Psoas muscle (tissue), 8 donors: ENCODE measurements around the gene RFX3. TPM values are rescaled to one million over a fixed set of nuclear protein-coding genes. Genes with fewer than 3 reads are reported as not detected.

ENCODE experiments used
- ATAC-seq, 4 donors: fragments of 200-7000 bp; cut with Tn5 transposase; one replicate each; pipeline ENCODE4 v1.9.1; 2020; ENCODE audit warnings: moderate library complexity in 3 of 4, mild to moderate bottlenecking in 2 of 4
- DNase-seq, 2 donors: peaks; one replicate each; pipeline ENCODE4 v3.0.0-alpha.2; 2020
- H3K27ac ChIP-seq: fragments of 200-600 bp; one replicate; pipeline ENCODE4 v1.8.0; 2022
- H3K27me3 ChIP-seq, 3 donors: fragments of 200-600 bp in 1 of 3; one replicate each; pipeline versions ENCODE4 v1.6.1 to v1.8.0; 2013 to 2022; ENCODE audit warnings: low read length in 2 of 3, mild to moderate bottlenecking in 2 of 3, moderate library complexity in 1 of 3; ENCODE audit not compliant: insufficient read depth in 3 of 3
- H3K36me3 ChIP-seq, 2 donors: fragments of 200-600 bp in 1 of 2; one replicate each; pipeline versions ENCODE4 v1.6.1 to v1.8.0; 2013 to 2022; ENCODE audit warnings: low read depth in 1 of 2, mild to moderate bottlenecking in 1 of 2, moderate library complexity in 1 of 2; ENCODE audit not compliant: insufficient read depth in 1 of 2
- H3K4me1 ChIP-seq: fragments of 200-600 bp; one replicate; pipeline ENCODE4 v1.8.0; 2022
- H3K4me3 ChIP-seq: fragments of 200-600 bp; one replicate; pipeline ENCODE4 v1.8.0; 2022; ENCODE audit warnings: mild to moderate bottlenecking
- H3K9me3 ChIP-seq: fragments of 200-600 bp; one replicate; pipeline ENCODE4 v1.8.0; 2022
- WGBS, 3 donors: extraction: QIAGEN DNeasy Blood & Tissue Kit; methylation state at CpG; one replicate each; pipeline versions ENCODE4 v1.1.6 to v1.1.7; 2013; 5-methylcytosine and 5-hydroxymethylcytosine counted together
- intact Hi-C, 2 donors: fragments of 100-400 bp; cut with DNase I; formaldehyde crosslinking; loops; one replicate each; pipeline versions ENCODE4 v1.11.0 to v1.14.2; 2022
- polyA plus RNA-seq, 3 donors: library from polyadenylated mRNA; stranded (reverse); fragments of 200-250 nt; gene quantifications; one replicate each; pipeline ENCODE4 v1.2.3, GENCODE V29; 2013
- total RNA-seq, 4 donors: library from RNA; stranded (reverse); fragmentation: NEBNext Ultra II Directional in 2 of 4; extraction: Animal tissue kit (Norgen Biotek cat#: 25700) in 2 of 4; gene quantifications; one replicate each; pipeline versions ENCODE4 v1.2.1 to v1.2.4, GENCODE V29; 2021 to 2023
- TF ChIP-seq, protein P1 (sequence below): fragments of 200-600 bp; IDR thresholded peaks from one replicate; pipeline ENCODE4 v1.8.0; 2022; ENCODE audit warnings: antibody characterized with exemption
- donor health status: healthy with polysubstance abuse.
- donor health status: DM: no; HTN: no; CAD: no; lungs with moderate emphysema.
- donor health status: Bipolar disorder and iron deficiency.
- donor health status: healthy.
- donor health status: DM: yes; HTN: yes; CAD: no.
- donor health status: DM: no; HTN: no; CAD: no.
- donor health status: DM: no; HTN: no; CAD: no.
- donor health status: DM: yes; HTN: yes; CAD: no.

The RFX3 gene
- total and polyA plus RNA-seq, 7 donors, result 0.38 to 5.7 (median 2.8) TPM

DNA sequence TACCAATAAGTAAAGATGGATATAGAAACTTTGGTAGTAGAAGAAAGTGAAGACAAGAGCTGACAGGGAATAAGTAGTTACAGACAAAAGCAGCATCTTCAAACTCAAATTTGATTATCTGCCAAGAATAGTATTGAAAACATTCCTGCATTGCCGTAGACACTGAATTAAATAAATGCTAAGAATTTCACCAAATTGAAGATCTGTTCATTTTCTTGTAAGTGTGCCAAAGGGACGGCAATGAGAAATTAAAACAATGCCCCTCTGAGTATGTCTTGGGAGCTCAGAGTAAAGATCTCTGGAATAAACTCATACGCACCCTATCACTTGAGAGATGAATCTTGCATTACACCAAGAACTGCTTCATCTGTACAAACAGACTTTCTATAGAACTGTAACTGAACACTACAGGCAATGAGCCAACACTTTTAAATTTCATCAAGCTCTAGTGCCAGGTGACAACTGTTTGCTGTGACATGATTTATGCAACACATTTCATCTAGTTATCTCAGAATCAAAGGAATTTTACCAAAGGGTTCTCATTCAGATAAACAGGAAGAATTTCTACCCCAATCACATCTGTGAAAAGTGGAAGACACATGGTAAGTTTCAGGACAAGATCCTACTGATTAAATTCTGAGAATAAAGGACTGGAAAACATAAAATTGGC, 66.9 kb downstream of the RFX3 start:
- peak in 2 of 4 donors; percentile 42 to 55 for ATAC-seq
- WGBS, 3 donors, result 22 to 33% (median 32%) methylated on average over 3 of the region's 3 CpGs
- Histone ChIP-seq H3K9me3 (peaks cover 3% of the 10 kb centered on the region), H3K4me1 (peaks cover 27% of the 10 kb centered on the region), H3K27me3 (no peaks in the 10 kb centered on the region), H3K36me3 (no peaks in the 10 kb centered on the region), H3K27ac (peak overlapping the region; percentile 30), H3K4me3 (peak overlapping the region; percentile 2)
- intact Hi-C loops, result no loop called here
- no peak for DNase-seq
- TF ChIP-seq, protein P1, sequence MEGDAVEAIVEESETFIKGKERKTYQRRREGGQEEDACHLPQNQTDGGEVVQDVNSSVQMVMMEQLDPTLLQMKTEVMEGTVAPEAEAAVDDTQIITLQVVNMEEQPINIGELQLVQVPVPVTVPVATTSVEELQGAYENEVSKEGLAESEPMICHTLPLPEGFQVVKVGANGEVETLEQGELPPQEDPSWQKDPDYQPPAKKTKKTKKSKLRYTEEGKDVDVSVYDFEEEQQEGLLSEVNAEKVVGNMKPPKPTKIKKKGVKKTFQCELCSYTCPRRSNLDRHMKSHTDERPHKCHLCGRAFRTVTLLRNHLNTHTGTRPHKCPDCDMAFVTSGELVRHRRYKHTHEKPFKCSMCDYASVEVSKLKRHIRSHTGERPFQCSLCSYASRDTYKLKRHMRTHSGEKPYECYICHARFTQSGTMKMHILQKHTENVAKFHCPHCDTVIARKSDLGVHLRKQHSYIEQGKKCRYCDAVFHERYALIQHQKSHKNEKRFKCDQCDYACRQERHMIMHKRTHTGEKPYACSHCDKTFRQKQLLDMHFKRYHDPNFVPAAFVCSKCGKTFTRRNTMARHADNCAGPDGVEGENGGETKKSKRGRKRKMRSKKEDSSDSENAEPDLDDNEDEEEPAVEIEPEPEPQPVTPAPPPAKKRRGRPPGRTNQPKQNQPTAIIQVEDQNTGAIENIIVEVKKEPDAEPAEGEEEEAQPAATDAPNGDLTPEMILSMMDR, result no peak

DNA sequence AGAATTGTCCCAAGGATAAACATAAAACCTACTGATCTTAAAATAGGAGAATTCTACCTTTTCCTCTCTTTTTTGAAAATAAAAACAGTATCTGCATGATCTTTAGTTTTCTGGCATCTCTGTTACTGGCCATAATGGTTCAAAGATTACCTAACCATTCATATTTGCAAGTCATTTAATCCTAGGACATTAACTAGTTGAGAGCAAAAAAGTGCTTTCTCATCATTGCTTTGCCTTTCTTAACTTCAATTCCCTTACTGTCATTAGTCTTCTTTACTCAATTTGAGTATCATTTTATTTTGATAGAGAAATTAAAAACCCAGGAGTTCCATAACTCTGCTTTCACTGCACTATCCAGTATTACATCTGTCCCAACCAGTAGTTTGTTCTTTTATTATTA, 68.6 kb downstream of the RFX3 start:
- H3K4me3 ChIP-seq, result no peak overlapping the region
- intact Hi-C loops, result loop anchor here in 1 of 2 donors (1.0 kb wide), 1 partner anchor 23 kb away; no protein-coding TSS in a partner anchor
- no peak for DNase-seq
- no peak overlapping the region for H3K27ac ChIP-seq
- TF ChIP-seq, protein P1, result no peak
- no peaks in the 10 kb centered on the region for H3K36me3 ChIP-seq
- H3K27me3 ChIP-seq, result no peaks in the 10 kb centered on the region
- no peaks in the 10 kb centered on the region for H3K9me3 ChIP-seq
- H3K4me1 ChIP-seq, result peaks cover 27% of the 10 kb centered on the region
- ATAC-seq, result no peak

DNA sequence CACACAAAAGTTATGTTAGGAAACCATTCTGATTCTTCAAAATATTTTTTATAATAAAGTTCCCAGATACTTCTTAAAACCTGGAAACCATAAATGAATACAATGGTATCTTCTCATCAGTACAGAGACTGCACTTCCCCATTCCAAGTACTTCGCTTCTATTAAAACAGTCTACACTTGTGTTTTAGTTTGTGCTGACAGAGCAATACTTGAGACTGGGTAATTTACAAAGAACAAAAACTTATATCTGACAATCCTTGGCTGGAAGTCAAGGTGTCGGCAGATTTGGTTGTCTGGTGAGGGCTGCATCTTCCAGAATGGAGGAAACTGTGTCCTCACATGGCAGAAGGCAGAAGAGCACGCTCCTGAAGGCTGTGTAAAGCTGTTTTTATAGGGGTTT, 70.1 kb downstream of the RFX3 start:
- Histone ChIP-seq H3K4me1 (peaks cover 21% of the 10 kb centered on the region), H3K9me3 (no peaks in the 10 kb centered on the region), H3K27me3 (no peaks in the 10 kb centered on the region), H3K4me3 (no peak overlapping the region), H3K27ac (no peak overlapping the region), H3K36me3 (no peaks in the 10 kb centered on the region)
- ATAC-seq (no peak), DNase-seq (no peak)
- 85 to 91% (median 90%) methylated on average over 3 of the region's 3 CpGs for WGBS, 3 donors
- intact Hi-C loops, result no loop called here
- TF ChIP-seq, protein P1, result no peak

DNA sequence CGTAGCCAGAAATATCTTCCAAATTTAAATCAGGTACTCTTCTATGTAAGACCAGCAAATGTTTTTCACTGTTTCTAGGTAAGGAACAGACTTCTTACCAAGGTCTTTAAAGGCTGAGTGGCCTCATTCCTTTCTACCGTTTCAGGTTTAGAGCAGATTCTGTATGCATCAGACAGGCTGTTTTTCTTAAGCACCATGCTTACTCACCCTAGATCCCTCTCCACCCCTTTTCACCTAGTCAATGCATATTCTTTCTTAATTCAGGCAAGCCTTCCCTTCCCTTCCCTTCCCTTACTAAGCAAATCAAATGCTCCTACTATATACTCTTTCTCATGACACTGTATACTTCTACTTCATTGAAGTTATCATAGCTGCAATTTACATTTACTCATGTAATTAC, 70.7 kb downstream of the RFX3 start:
- WGBS, 3 donors, result 91 to 98% (median 92%) methylated on average over 2 of the region's 2 CpGs
- DNase-seq, result no peak
- H3K9me3 ChIP-seq, result no peaks in the 10 kb centered on the region

More for the DNA sequence above, 70.7 kb downstream of the RFX3 start:
- TF ChIP-seq, protein P1, result no peak
- Histone ChIP-seq H3K36me3 (no peaks in the 10 kb centered on the region), H3K27ac (no peak overlapping the region), H3K27me3 (no peaks in the 10 kb centered on the region), H3K4me3 (no peak overlapping the region), H3K4me1 (peaks cover 21% of the 10 kb centered on the region)
- no peak for ATAC-seq
- intact Hi-C loops, result no loop called here
